ENCODE measurements around the gene RAB38.

DNA sequence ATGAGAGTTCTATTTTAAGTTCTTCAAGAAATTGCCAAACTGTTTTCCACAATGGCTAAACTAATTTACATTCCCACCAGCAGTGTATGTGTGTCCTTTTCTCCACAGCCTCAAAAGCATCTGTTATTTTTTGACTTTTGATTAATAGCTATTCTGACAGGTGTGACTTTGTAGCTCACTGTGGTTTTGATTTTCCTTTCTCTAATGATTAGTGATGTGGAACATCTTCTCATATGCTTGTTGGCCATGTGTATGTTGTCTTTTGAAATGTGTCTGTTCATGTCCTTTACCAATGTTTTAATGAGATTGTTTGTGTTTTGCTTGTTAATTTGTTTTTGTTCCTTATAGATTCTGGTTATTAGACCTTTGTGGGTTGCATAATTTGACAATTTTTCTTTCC lies 18.0 kb upstream of the RAB38 start:
- TF ChIP-seq, protein P1, sequence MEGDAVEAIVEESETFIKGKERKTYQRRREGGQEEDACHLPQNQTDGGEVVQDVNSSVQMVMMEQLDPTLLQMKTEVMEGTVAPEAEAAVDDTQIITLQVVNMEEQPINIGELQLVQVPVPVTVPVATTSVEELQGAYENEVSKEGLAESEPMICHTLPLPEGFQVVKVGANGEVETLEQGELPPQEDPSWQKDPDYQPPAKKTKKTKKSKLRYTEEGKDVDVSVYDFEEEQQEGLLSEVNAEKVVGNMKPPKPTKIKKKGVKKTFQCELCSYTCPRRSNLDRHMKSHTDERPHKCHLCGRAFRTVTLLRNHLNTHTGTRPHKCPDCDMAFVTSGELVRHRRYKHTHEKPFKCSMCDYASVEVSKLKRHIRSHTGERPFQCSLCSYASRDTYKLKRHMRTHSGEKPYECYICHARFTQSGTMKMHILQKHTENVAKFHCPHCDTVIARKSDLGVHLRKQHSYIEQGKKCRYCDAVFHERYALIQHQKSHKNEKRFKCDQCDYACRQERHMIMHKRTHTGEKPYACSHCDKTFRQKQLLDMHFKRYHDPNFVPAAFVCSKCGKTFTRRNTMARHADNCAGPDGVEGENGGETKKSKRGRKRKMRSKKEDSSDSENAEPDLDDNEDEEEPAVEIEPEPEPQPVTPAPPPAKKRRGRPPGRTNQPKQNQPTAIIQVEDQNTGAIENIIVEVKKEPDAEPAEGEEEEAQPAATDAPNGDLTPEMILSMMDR (tag by site-specific recombination; IDR thresholded peaks at IDR 0.05) = no peak
- no peak for TF ChIP-seq SETDB1 (IDR thresholded peaks at IDR 0.05; ENCODE audit: insufficient read length, low read length)
- no peak for TF ChIP-seq ZSCAN30 (tag by site-specific recombination; IDR thresholded peaks at IDR 0.05)
- TF ChIP-seq ZNF558 (tag by site-specific recombination; IDR thresholded peaks at IDR 0.05) = no peak
- TF ChIP-seq ZNF660 (tag by site-specific recombination; IDR thresholded peaks at IDR 0.05) = no peak
- TF ChIP-seq, protein P2, sequence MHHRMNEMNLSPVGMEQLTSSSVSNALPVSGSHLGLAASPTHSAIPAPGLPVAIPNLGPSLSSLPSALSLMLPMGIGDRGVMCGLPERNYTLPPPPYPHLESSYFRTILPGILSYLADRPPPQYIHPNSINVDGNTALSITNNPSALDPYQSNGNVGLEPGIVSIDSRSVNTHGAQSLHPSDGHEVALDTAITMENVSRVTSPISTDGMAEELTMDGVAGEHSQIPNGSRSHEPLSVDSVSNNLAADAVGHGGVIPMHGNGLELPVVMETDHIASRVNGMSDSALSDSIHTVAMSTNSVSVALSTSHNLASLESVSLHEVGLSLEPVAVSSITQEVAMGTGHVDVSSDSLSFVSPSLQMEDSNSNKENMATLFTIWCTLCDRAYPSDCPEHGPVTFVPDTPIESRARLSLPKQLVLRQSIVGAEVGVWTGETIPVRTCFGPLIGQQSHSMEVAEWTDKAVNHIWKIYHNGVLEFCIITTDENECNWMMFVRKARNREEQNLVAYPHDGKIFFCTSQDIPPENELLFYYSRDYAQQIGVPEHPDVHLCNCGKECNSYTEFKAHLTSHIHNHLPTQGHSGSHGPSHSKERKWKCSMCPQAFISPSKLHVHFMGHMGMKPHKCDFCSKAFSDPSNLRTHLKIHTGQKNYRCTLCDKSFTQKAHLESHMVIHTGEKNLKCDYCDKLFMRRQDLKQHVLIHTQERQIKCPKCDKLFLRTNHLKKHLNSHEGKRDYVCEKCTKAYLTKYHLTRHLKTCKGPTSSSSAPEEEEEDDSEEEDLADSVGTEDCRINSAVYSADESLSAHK (tag by site-specific recombination; IDR thresholded peaks at IDR 0.05) = no peak
- no peak for TF ChIP-seq ZNF530 (tag by site-specific recombination; IDR thresholded peaks at IDR 0.05; ENCODE audit: low read depth)
- no peak for TF ChIP-seq RBAK (tag by site-specific recombination; IDR thresholded peaks at IDR 0.05)
- no peak for TF ChIP-seq HOXD13 (CRISPR knock-in tag; IDR thresholded peaks at IDR 0.05; ENCODE audit: borderline replicate concordance)
- TF ChIP-seq ZBTB48 (tag by site-specific recombination; IDR thresholded peaks at IDR 0.05) = no peak
- no peak for TF ChIP-seq ZNF335 (tag by site-specific recombination; conservative IDR thresholded peaks at IDR 0.05)
- no peak for TF ChIP-seq ZNF777 (tag by site-specific recombination; IDR thresholded peaks at IDR 0.05; ENCODE audit: borderline replicate concordance)

All from HEK293 (cell line).